ENCODE measurements around the gene ZNF438.

The ZNF438 gene

GRCh38 chr10:30873411-30873810, 158.3 kb downstream of the ZNF438 start:
- no peak for DNase-seq

GRCh38 chr10:30870896-30871295, 160.8 kb downstream of the ZNF438 start:
- DNase-seq, result no peak

- DNase-seq, result no peak
Observed at GRCh38 chr10:30869566-30869965, 162.1 kb downstream of the ZNF438 start.

- no peak for DNase-seq
Observed at GRCh38 chr10:30868611-30869010, 163.1 kb downstream of the ZNF438 start.

GRCh38 chr10:30866896-30867295, 164.8 kb downstream of the ZNF438 start:
- no peak for DNase-seq

GRCh38 chr10:30865141-30865926, 166.3 kb downstream of the ZNF438 start:
- no peak for DNase-seq

GRCh38 chr10:30863516-30864210, 168.0 kb downstream of the ZNF438 start:
- DNase-seq, result no peak

GRCh38 chr10:30862486-30862885, 169.2 kb downstream of the ZNF438 start:
- DNase-seq, result no peak

- DNase-seq, result no peak
Observed at GRCh38 chr10:30861976-30862375, 169.7 kb downstream of the ZNF438 start.

GRCh38 chr10:30861221-30861620, 170.4 kb downstream of the ZNF438 start:
- no peak for DNase-seq

- no peak for DNase-seq
Observed at GRCh38 chr10:30858499-30858898, 173.2 kb downstream of the ZNF438 start.

- DNase-seq, result no peak
Observed at GRCh38 chr10:30857803-30858202, 173.9 kb downstream of the ZNF438 start.

- DNase-seq, result no peak
Observed at GRCh38 chr10:30855131-30855530, 176.5 kb downstream of the ZNF438 start.

GRCh38 chr10:30854656-30855055, 177.0 kb downstream of the ZNF438 start:
- no peak for DNase-seq

- DNase-seq, result no peak
Observed at GRCh38 chr10:30853066-30853465, 178.6 kb downstream of the ZNF438 start.

GRCh38 chr10:30850776-30851175, 180.9 kb downstream of the ZNF438 start:
- no peak for DNase-seq

GRCh38 chr10:30849231-30850035, 182.2 kb downstream of the ZNF438 start:
- DNase-seq, result no peak

- DNase-seq, result no peak
Observed at GRCh38 chr10:30848396-30849032, 183.2 kb downstream of the ZNF438 start.

- DNase-seq, result no peak
Observed at GRCh38 chr10:30847642-30848041, 184.0 kb downstream of the ZNF438 start.

- no peak for DNase-seq
Observed at GRCh38 chr10:30847199-30847598, 184.5 kb downstream of the ZNF438 start.

- DNase-seq, result no peak
Observed at GRCh38 chr10:30846710-30847109, 185.0 kb downstream of the ZNF438 start.

GRCh38 chr10:30842894-30843293, 188.8 kb downstream of the ZNF438 start:
- no peak for DNase-seq

GRCh38 chr10:30842185-30842584, 189.5 kb downstream of the ZNF438 start:
- no peak for DNase-seq

All from CD4-positive, alpha-beta T cell treated with Interleukin-15 for 1 hour (primary cell).